NCI-H1694 treated with DMSO at 0.1 percent for 48 hours (cell line): ENCODE data around the gene NDNF.

Source experiments
- DNase-seq: peaks from one replicate; lab custom pipeline; 2025; lab: John Stamatoyannopoulos, UW

The NDNF gene

DNA sequence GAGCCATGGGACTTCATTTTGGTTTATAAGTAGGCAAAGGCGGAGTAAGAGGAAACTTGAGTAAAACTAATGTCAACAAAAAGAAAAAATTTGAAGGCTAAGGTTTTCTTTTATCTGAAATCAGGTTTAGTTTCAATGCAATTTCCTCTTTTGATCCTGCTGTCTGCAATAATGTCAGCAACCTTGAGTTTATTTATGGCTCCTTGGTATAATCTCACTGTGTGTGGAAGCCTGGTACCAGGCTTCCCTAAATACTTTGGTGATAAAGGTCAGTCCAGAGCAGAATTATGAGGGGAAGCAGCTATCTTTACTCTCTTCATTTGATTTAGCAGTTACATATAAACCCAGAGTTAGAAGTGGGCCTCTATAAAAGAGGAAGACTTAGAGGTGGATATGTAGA, 57.8 kb downstream of the NDNF start:
- no peak for DNase-seq

DNA sequence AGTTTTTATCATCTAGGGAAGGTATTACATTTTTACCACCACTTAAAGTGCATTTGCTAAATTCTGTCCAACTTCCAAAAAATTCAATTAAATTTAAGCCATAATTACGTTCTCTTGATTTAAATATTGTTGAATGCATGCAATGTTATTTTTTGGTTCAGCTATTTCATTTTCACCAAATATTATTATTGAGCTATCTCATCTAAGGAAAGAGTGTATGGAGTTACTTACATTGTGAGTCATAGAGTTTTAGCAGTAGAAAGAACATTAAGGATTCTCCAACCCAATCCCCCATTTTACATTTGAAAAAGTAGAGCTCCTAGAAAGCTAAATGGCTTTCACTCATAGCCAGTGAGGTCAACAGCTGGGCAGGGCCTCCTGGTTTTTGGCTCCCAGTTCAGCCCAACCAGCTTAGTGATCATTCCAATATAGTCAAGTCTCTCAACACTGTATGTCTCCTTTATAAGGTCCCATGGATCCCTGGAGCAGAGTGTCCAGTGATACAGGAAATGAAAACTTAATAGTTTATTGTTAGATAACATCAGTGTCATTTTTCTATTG, 60.5 kb downstream of the NDNF start:
- no peak for DNase-seq

DNA sequence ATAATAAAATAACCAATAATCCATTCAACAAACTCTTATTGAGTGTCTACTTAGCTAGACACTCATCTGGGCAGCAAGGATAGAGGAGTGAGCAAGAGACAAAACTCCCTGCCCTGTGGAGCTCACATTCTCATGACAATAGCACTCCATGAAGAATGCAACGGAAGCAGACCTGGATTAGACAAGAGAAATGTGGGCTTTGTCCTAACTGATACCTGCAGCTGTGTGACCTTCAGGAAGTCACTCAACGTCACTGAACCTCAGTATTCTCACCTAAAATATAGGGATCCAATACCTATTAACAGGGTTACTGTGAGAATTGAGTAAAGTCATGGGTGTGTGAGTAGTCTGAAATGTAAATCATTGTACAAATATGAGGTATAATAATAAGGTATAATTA, 61.2 kb downstream of the NDNF start:
- no peak for DNase-seq

DNA sequence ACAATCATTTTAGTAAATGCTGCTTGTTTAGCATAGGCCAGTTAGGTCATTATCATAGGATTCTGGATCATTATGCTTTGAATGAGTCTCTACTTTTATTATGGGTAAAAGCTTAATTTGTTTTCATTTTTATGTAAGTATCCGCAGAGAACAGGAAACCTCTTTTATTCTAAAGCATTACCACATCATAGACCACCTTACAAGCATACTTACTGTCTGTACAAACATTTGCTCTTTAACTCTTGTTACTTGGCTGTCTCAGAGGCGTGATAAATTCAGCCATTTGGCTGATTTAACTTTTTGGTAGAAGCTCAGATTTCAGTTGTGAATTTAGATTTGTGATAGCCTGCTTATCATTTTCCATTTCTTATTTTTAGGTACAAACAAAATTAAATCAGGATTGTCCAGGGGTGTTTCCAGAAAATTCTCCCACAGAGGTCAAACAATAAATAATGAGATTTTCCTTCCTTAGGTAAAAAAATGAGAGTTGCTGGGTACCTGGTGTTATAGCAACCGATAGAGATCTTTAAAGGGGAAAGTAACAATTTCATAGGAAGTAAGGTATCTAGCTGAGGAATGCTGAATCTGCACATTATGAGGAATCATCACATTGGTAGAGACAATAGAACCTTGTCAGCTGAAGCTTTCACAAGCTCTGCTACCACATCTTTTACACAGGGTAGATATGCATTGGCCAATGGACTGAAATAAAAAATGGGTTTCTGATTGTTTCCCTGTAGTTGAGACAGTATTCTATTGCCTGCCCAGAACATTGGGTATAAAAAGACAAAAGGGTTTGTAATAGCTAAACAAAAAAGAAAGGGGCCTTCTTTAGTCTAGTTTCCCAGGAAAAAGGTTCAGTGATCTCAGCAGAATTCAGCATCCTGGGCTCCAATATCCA, 62.5 kb downstream of the NDNF start:
- no peak for DNase-seq

DNA sequence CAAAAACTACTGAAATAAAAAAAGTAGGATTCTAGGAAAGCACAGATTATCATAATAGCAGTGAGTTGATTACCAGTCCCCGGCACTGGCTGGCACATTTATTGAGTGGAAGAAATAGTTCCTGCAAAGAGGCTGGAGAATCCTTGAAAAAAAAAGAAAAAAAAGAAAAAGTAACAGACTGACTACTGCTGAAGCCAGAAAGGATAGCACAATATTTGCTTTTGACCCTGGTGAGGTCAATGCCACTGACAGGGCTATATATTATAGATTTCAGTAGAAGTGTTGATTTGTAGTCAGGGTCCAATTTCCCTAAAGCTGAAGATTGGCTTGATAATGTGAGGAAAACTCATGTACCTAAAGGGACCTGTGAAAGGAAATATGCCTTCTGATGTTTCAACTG, 64.7 kb downstream of the NDNF start:
- no peak for DNase-seq

DNA sequence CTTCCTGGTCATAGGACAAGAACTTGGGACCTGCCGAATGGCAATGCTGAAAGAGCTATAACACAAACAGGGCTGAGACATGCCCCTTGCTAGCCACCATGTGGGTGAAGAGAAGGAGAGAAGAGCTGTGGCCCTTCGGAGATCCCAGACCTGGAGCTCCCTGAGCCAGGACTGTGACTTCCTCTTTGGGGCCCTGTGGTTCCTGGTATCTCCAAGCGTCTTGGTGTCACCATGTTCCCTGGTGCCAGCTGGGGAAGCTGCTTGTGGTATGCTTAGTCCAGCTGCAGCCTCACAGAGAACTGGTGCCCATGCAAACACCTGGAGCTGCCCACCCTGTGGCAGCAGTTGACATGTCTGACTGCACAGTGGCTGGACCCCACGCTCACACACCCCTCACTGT, 68.5 kb downstream of the NDNF start:
- DNase-seq: no peak

DNA sequence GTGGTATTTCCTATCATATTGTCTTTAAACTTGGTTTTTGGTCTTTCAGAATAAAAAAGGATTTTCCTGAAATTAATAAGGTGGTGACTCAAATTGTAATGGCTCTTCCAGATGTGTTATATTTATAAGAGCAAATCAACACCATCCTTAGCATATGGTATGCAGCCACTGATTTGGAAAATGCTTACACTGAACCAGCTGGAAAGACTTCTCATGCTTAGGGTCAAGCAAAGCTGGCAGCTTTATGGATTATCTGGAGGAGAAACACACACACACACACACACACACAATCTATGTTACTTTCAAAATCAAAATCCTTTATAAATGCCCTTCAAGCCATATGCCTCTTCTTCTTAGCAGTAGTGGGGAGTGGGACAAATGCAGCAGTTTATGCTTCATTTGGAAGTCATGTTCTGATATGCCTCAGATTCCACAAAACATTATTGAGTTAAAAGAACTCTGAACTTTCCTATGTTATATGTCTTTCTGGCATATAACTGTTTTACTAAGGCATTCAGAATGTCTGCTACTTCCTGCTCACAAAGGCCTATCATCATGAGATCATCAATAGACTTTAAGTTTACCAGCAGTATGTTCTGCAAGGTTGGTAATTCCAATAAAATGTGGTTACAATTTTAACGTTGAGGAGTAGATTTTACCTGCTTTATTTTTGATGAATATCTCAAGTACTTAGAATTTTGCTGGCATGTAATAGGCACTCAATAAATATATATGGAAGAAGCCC, 76.9 kb downstream of the NDNF start:
- no peak for DNase-seq

DNA sequence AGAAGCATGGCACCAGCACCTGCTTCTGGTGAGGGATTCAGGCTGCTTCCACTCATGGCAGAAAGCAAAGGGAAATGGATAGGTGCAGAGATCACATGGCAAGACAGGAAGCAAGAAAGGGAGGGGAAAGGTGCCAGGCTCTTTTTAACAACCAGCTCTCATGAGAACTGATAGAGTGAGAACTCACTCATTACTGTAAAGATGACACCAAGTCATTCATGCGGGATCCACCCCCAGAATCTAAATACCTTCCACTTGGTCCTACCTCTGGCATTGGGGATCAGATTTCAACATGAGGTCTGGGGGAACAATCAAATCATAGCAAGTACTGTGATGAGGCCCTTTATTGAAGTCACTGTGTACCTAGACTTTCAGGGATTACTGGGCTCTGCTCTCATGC, 77.8 kb downstream of the NDNF start:
- no peak for DNase-seq

DNA sequence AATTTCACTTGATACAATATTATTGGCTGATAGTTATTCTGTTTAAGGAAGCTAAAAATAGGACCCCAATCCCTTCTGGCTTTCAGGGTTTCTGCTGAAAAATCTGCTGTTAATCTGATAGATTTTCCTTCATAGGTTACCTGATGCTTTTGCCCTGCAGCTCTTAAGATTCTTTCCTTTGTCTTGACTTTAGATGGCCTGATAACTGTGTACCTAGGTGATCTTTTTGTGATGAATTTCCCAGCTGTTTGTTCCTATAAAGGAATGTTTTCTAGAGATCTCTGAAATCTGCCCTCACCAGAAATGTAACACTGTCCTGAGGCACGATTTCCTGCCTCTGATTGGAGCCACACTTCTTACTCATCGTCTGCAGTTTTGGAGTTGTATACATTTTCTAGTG, 80.5 kb downstream of the NDNF start:
- DNase-seq: no peak

DNA sequence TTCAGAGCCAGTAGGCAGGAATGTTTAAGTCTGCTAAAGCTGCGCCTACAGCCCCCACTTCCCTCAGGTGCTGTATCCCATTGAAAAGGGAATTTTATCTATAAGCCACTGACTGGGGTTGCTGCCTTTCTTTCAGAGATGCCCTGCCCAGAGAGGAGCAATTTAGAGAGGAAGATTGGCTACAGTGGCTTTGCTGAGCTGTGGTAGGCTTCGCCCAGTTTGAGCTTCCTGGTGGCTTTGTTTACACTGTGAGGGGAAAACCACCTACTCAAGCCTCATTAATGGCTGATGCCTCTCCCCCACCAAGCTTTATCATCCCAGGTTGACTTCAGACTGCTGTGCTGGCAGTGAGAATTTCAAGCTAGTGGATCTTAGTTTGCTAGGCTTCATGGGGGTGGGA, 82.1 kb downstream of the NDNF start:
- DNase-seq: no peak
